Left renal pelvis (tissue), 4 donors: Measurements from ENCODE around the gene TUBA3E. TPM values are rescaled to one million over a fixed set of nuclear protein-coding genes. Genes with fewer than 3 reads are reported as not detected.
"Not testable (repeated sequence)": the region's sequence is repeated elsewhere in the genome, so short reads cannot be mapped to it uniquely, and the experiment has no call there.

Experiments used
- DNase-seq, 4 donors: peaks; one replicate each; pipeline ENCODE4 v3.0.0-alpha.2; 2013; ENCODE audit warnings: low read depth in 4 of 4, low spot score in 3 of 4
- polyA plus RNA-seq, 4 donors: library from polyadenylated mRNA; unstranded; fragments of 120-200 nt; gene quantifications; one replicate each; pipeline ENCODE4 v1.2.1, GENCODE V29; 2013; ENCODE audit not compliant: insufficient read length in 4 of 4

Gene TUBA3E
- polyA plus RNA-seq, 4 donors = 0.33 TPM; not detected in 3

DNA sequence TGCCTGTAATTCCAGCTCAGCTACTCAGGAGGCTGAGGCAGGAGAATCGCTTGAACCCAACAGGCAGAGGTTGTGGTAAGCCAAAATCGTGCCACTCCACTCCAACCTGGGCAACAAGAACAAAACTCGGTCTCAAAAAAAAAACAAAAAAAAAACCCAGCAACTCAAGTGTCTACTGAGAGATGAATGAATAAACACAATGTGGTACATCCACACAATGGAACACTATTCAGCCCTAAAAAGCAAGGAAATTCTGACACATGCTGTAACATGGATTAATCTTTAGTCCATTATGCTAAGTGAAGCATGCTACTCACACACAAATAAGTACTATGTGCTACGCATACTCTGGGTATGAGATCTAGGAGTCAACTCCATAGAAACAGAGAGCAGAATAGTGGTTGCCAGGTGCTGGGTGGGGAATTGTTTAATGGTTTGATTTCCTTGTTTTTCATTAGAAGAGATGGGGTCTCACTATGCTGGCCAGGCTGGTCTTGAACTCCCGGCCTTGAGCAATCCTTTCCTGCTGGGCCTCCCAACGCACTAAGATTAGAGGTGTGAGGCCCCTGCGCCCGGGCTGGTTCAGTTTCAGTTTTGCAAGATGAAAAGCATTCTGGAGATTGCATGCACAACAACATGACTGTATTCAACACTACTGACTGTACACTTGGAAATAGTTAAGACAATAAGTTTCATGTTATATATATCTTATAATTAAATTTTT, 32.8 kb downstream of the TUBA3E start:
- no peak for DNase-seq

DNA sequence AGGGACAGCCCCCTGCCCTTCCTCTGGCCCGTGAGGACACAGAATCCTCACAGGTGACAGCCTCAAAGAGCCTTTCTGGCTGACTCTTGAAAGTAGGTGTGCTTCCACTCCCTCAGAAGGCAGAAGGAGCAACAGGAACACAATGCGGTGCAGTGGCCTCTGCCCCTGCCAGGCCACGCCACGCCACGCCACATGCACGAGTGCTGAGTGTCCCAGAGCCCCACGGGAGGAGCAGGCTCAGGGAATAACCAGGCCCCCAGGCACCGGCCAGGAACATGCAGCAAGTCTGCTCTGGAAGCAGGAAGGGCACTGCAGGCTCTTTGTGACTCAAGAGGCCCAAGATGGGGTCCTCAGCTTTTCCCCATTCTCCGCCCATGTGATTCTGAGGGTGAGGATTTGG, 35.3 kb downstream of the TUBA3E start:
- no peak for DNase-seq

DNA sequence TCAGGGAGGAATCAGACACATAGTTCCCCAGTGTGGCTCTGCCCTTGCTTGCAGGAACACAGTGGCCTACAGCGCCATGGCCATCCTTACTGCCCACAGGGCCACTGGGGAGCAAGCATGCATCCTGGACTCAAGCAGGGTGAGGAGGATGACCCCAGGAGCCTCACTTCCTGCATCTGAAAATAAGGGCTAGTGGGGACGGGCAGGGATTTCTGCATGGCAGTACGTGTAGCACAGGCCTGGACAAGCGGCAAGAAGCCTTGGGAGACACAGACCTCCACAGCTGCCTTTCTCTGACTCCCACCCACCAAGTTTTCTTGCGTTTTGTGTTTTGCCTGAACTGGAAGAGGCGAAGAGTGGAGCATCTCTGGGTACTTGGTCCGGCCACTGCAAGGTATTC, 35.8 kb downstream of the TUBA3E start:
- DNase-seq = not testable (repeated sequence)

DNA sequence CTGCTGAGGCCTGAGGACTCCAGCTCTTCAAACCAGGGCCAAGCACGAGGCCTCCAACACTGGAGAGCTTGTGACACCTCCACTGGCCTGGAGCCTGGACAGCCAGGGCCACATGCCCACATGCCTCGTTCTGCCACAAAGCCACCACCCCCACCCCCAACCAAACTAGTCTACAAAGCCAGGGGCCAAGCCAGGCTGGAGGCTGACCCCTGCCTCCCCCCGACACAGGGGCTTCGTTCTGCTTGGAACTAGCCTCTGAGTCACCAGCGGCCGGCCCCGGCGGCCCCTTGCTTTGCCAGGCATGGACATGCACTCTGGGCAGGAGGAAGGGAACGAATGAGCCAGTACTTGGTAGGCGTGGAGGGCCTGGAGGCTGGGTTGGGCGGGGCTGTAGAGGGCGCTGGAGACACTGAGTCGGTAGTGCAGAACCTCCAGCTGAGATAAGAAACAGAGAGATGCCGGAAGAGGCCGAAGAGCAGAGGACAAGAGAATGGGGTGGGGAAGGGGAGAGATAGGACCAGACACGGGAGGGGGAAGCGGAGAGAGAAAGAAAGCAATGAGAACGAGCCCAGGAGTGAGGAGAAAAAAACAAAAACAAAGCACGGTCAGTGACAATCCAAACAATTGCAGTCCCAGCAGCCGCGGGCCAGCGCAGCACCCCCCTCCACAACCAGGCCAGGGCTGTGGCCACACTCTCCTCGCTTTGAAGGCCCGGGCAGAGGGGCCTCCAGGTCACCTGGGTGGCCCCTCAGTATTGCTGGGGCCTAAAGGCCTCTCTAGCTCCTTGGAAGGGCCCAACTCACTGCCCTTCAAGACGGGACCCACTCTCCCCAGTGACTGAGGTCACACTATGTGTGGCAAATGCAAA, 37.2 kb downstream of the TUBA3E start:
- not testable (repeated sequence) for DNase-seq

GRCh38 chr2:130160131-130160530, 38.1 kb downstream of the TUBA3E start:
- DNase-seq = no peak

GRCh38 chr2:130159376-130159775, 38.9 kb downstream of the TUBA3E start:
- not testable (repeated sequence) for DNase-seq

DNA sequence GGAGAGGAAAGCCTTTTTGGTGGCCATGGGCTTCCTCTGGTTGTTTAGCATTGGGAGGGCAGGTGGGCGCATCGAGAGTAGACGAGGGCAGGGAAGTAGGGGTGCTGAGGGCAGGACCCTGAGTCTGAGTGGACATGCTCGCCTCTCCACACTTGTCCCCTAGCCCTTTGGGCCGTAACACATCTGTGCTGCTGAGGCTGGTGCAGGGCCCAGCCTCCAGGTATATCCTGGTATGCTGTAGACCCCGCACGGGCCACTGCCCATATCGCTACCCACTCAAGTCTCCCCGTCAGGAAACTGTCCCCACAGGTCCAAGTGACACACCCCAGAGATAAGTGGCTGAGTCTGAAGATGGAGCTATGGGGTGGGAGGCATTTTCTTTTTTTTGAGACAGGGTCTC, 39.6 kb downstream of the TUBA3E start:
- no peak for DNase-seq

DNA sequence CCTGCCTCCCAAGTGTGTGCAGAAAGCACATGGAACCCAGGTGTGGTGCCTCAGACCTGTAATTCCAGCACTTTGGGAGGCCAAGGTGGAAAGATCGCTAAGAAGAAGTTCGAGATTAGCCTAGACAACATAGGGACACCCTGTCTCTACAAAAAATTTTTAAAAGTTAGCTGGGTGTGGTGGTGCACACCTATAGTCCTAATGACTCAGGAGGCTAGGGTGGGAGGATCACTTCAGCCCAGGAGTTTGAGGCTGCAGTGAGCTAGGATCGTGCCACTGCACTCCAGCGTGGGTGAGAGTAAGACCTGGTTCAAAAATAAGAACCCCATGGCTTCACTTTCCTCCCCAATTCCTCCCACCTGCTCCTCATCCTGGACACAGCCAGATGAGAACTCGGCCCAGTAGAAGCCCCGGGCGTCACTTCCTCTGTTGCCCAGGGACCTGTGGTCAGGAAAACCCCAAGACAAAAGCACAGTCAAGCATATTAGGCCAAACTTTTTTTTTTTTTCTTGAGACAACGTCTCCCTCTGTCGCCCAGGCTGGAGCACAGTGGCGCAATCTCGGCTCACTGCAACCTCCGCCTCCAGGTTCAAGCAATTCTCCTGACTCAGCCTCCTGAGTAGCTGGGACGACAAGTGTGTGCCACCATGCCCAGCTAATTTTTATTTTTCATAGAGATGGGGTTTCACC, 40.3 kb downstream of the TUBA3E start:
- DNase-seq = not testable (repeated sequence)

- not testable (repeated sequence) for DNase-seq
These were observed 40.9 kb downstream of the TUBA3E start for GRCh38 chr2:130157354-130157753.

DNA sequence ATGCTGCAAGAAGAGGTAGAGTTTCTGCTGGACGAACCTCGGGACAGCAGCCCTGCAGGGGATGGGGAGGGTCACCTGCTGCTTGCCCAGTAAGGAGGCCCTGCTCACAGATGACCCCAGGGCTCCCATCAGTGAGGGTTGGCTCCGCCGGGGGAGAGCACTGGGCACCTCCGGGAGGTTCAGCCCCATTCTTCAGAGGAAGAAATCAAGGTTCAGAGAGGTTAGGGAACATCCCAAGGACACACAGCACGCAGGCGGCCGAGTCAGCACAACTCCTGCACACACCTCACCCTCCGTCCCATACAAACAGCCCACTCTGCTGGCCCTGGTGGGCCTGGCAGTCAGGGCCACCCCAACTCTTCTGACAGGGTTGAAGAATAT, 41.6 kb downstream of the TUBA3E start:
- no peak for DNase-seq

GRCh38 chr2:130155956-130156623, 42.1 kb downstream of the TUBA3E start:
- DNase-seq = not testable (repeated sequence)

- no peak for DNase-seq
These were observed 43.2 kb downstream of the TUBA3E start for GRCh38 chr2:130154773-130155765.

DNA sequence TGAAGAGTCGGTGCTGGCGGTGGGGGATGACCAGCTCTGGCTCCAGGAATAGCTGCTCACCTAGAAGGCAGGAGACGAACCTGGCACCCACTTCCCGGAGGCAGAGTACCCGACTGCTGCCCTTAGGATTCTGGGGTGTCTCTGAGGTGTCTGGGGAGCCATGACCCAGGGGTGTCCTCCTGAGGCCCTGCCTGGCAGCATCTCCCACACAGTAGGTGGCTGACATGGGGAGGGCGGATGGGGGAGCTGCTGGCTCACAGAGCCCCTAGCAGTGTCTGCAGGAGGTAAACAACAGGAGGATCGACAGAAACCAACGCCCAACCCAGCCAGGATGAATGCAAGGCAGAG, 43.8 kb downstream of the TUBA3E start:
- DNase-seq = not testable (repeated sequence)

GRCh38 chr2:130153721-130154422, 44.4 kb downstream of the TUBA3E start:
- not testable (repeated sequence) for DNase-seq

GRCh38 chr2:130152816-130153595, 45.2 kb downstream of the TUBA3E start:
- DNase-seq = no peak

DNA sequence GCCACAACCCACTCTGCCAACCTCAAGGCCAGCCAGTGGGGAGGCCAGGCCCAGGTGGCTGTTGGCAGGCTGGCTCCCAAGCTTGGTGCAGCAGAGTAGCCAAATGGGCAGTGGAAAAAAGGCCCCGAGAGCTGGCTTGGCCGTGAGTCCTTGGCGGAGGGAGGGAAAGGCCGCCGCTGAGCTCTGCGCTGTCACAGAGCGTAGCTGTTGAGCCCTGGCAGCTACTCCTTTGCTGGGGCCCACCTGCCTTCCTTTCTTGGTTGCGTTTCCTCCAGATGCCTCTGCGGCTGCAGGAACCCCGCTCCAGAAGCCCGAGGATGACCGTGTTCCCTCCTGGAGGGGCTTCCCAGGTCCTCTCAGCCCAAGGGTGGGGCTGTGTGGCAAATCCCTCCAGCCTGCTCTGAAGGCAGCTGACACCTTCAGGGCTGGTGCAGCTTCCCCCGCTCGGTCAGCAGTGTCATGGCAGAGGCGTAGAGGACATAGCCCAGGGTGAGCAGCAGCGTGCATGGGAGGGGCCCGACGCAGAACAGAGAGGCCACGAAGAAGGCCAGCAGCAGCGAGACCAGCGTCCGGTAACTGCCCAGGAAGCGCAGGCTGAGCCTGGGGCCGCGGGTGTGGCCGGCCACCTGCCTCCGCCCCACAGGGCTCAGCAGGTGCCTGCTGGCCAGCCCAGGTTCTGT, 46.0 kb downstream of the TUBA3E start:
- DNase-seq = not testable (repeated sequence)

DNA sequence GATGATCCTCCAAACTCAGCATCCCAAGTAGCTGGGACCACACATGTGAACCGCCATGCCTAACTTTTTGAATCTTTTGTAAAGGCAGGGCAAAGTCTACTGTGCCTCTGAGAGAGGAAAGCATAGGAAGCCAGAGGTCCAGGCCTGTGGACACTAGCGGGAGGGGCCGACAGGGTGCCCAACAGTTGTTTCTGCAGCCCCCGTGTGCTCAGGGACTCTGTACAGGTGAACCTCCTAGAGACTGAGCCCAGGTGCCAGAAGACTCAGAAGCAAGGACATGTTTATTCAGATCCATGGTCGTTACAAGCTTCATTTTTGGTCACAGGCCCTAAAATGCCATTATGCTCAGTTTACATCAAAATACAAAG, 47.1 kb downstream of the TUBA3E start:
- DNase-seq = not testable (repeated sequence)
